Right ventricle myocardium inferior (tissue), 1 donor: Measurements from ENCODE around the gene G3BP1. TPM values are rescaled to one million over a fixed set of nuclear protein-coding genes. Genes with fewer than 3 reads are reported as not detected.

Experiments
- ATAC-seq: fragments of 200-7000 bp; cut with Tn5 transposase; one replicate; pipeline ENCODE4 v1.9.1; 2020; ENCODE audit warnings: mild to moderate bottlenecking, moderate library complexity
- DNase-seq: peaks from one replicate; pipeline ENCODE4 v3.0.0; 2021; ENCODE audit errors: missing footprints
- intact Hi-C: fragments of 100-400 bp; cut with DNase I; formaldehyde crosslinking; loops from one replicate; pipeline ENCODE4 v1.11.0; 2022
- total RNA-seq: library from RNA; stranded (reverse); fragmentation: NEBNext Ultra II Directional; extraction: Animal tissue kit (Norgen Biotek cat#: 25700); gene quantifications from one replicate; pipeline ENCODE4 v1.2.1, GENCODE V29; 2021
- donor health status: DM: no; HTN: yes; CAD: no; lungs with severe emphysema.

Gene G3BP1
- total RNA-seq, 1 donor from 2014 or later, result 114 TPM

- peak; percentile 70 for DNase-seq
- intact Hi-C loops, result loop anchor here (10.0 kb wide), 1 partner anchor 220 kb away; no protein-coding TSS in a partner anchor
These were observed 26.6 kb upstream of the G3BP1 start for GRCh38 chr5:151745071-151745705.

GRCh38 chr5:151750121-151750520, 21.6 kb upstream of the G3BP1 start:
- ATAC-seq (no peak), DNase-seq (no peak)
- intact Hi-C loops, result no loop called here

More at GRCh38 chr5:151745071-151745705, 26.6 kb upstream of the G3BP1 start:
- ATAC-seq, result peak; percentile 59

GRCh38 chr5:151751091-151751490, 20.7 kb upstream of the G3BP1 start:
- no peak for ATAC-seq

DNA sequence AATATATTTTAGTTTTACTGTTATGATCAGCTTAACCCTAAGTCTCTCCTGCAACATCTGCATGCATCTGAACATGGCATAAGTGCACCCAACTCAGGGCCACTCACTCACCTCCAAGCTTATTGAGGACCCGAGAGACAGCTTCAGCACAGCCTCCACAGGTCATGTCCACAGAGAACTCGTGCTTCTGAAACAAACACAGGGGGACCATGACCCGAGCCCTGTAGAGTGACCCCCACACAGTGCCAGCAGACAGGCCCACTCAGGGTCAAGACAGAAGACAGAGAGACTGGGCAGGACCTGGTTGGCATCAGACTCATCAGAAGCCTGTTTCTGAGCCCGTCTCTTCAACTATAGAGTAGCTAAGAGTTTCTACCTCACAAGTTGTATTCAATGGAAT, 20.2 kb upstream of the G3BP1 start:
- intact Hi-C loops, result no loop called here
- ATAC-seq (no peak), DNase-seq (peak; percentile 57)

More at GRCh38 chr5:151751091-151751490, 20.7 kb upstream of the G3BP1 start:
- DNase-seq, result no peak
- intact Hi-C loops, result no loop called here

DNA sequence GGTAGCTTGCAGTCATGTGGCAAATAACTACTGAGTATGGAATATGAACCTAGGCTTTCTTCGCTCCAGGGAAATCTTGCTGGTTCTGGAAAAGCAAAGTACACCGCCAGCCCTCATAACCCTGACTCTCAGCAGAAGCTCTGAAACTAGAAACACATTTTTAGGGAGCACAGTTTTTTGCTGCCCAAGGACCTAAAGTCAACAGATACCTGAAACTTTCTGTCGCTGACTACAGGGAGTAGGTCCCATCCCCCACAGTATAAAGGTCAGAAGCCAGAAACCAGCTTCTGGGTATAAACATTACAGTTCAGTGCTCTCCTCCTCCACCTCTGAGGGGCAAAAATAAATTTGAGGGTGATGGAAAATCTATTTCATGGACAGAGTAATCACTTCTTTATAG, 16.4 kb upstream of the G3BP1 start:
- no peak for DNase-seq
- no peak for ATAC-seq
- intact Hi-C loops, result no loop called here

DNA sequence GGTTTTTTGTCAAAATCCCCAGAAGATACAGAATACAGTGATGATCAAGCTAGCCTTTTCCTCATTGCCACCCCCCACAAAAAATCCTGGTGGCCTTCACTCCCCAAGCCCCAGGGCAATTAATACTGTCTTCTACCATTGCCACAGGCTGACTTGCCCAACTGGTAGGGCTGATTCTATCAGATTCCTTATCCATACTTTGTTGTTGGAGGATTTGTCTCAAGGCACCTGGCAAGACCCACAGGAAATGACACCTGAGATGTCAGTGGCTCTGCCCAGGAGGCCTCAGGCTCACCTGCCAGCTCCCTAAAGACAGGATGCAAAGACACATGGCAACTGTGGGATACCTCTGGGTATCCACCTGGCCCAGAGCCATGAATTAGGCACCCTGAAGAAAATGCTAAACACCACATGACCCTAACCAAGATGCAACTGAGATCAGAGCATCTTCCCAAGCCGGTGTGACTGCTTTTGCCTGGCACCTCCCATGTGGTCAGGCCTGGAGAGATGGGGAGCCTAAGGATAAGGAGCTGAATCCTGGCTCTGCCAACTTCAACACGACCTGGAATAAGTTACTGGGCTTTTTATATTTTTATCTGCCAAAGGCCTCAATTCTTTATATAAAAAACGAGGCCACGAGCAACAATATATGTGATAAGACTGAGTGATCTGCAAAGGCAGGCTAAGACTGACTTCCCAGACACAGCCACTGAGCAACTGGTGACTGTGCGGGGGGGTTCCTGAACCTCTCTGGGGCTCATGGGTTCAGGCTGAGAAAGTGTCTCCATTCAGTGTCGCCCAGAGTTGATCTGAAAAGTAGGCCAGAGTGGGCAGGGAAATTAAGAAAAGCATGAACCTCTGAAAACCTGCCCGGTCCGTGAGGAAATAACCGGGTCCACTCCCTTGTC, 14.3 kb upstream of the G3BP1 start:
- no peak for DNase-seq
- ATAC-seq, result no peak
- intact Hi-C loops, result loop anchor here (1.0 kb wide), 1 partner anchor 14 kb away; the partner anchor contains the start of gene G3BP1

- intact Hi-C loops, result loop anchor here (1.0 kb wide), 1 partner anchor 13 kb away; the partner anchor contains the start of gene G3BP1
- DNase-seq (no peak), ATAC-seq (peak; percentile 26)
These were observed 13.7 kb upstream of the G3BP1 start for GRCh38 chr5:151758141-151758429.

- intact Hi-C loops, result loop anchor here (1.0 kb wide), 1 partner anchor 13 kb away; the partner anchor contains the start of gene G3BP1
- DNase-seq (peak; percentile 97), ATAC-seq (peak; percentile 99)
These were observed 13.1 kb upstream of the G3BP1 start, which contains the start of gene ATOX1 for GRCh38 chr5:151758430-151759241. Gene ATOX1, minus strand, starts transcription at chr5:151758631. Its CDS starts 80 bp downstream, at chr5:151758551.

- ATAC-seq, result no peak
- no peak for DNase-seq
- intact Hi-C loops, result no loop called here
These were observed 7.0 kb upstream of the G3BP1 start for GRCh38 chr5:151764801-151765200.

DNA sequence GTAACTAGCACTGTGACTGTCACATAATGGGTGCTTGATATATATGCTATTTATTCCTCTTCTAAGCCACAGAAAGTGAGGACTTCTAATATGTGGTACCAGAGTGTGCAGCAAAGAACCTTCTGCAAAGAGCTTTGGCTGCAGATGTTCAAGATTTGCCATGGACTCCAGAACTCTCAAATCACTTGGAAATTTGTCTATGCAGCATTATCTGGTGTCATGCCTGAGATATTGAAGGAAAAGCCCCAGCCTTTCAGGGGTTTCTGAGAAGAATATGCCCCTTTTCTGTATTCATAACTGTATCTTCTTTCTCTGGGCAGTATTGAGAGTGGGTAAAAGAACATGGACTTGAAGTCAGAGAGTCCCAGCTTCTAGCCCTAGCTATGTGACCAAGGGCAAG, 4.8 kb upstream of the G3BP1 start:
- intact Hi-C loops, result no loop called here
- no peak for ATAC-seq
- no peak for DNase-seq

GRCh38 chr5:151770383-151771258, 1.1 kb upstream of the G3BP1 start:
- peak; percentile 91 for DNase-seq
- intact Hi-C loops, result loop anchor here (1.0 kb wide), 1 partner anchor 12 kb away; the partner anchor contains the start of gene ATOX1
- peak; percentile 29 for ATAC-seq

- intact Hi-C loops, result no loop called here
- no peak for DNase-seq
- ATAC-seq, result no peak
These were observed 483 bp downstream of the G3BP1 start for GRCh38 chr5:151772029-151772845.

DNA sequence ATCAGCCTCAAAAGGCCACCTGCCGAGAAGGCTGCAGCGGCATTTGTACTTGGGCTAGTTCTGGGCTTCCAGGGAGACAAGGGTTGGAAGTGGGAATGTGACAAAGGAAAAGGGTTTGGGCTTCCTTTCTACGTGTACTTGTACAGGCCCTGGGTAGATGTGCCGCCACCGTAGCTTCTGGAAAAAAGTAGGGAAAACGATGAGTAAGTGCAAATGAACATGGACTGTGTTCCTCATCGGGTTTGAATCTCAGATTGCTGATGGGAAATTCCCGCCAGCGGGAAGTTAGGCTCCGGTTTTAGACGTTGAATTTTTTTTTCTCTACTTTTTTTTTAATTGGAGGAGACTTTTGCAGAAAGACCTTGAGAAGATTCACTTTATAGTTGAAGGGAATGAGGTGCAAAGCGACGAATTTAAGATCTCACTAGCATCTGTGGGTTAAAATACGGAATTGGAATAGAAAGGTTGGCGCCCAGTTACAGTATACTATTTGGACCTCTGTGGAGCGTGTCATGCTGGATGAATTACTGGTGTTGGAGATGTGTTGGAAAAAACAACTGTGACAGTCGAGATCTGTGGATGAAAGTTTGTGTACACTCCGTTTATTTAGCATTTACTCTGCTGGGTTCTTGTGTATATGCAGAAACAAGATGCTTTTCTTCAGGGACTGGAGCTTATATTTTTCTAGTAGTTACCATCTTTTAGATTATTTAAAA, 1.2 kb downstream of the G3BP1 start:
- DNase-seq (no peak), ATAC-seq (no peak)
- intact Hi-C loops, result no loop called here

DNA sequence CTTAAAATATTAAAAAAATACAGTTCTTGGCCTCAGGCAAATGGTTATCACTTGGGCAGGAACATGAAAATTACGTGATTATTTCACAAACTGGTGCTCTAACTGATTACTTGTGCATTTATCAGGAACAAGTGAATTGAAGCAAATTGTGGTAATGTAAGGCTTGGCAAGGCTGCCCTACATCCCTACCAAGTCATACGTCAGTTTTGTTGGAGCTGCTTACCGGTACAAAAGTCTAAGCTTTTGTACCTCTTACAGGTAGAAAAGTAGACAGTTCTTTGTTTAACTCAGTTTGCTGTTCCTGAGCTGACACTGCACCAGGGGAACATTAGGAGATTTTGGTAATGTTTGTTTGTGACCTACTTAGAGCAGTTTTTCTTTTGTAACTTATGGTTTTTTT, 2.2 kb downstream of the G3BP1 start:
- ATAC-seq (no peak), DNase-seq (no peak)
- intact Hi-C loops, result no loop called here

DNA sequence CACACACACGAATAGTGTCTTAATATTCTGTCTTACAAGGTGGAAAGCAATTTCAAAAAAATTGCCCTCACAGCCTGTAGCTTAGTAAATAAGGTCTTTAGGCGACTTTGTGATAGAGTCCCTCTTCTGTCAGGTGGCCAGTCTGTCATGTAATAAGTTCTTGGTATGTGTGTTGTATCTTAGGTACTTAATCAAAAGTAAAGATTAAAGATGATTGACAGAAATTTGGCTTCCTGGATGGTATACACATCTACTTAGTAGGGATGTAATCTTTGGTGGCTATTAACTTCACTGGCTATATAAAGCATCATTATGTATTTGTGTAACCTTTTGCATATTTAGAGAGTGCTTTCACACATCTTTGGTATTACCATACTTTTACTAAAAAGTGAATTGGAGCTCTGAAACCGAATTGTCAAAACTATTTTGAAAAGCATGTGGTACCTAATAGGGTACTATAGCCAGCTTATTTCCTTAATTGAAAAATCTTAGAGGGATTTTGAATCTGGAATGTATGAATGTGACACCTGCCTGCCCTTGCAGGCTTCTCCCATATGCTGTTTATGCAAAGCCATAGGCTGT, 3.4 kb downstream of the G3BP1 start:
- DNase-seq (no peak), ATAC-seq (no peak)
- intact Hi-C loops, result no loop called here

DNA sequence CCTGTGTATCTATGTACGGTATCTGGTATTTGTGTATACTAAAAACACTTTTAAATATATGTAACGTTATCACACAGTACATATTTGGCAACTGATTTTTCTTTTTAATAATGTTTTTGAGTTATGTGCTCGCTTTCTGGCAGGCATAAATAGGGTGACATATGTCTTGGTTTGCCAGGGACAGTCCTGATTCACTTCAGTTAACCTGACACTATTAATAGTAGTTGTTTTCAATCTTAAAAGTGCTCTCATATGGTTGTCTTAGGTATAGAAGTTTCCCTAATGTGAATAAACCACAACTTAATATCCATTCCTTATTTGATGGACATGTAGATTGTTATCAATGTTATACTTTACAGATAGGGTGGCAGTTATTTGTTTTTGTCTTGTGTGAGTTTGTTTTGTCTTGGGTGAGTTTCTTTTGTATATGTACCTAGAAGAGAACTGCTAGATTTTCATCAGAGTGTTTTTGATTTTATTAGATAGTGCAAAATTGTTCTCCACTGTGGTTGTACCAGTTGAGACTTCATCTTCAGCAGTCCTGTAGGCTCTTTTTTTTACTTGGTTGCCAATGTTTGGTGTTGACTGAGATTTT, 7.9 kb downstream of the G3BP1 start:
- ATAC-seq (no peak), DNase-seq (no peak)
- intact Hi-C loops, result no loop called here
